ENCODE measurements around the gene XYLT2. TPM values are rescaled to one million over a fixed set of nuclear protein-coding genes. Genes with fewer than 3 reads are reported as not detected.

The XYLT2 gene
- total and polyA plus RNA-seq, 2 experiments from 2014 or later: 14.2 to 44.9 TPM

DNA sequence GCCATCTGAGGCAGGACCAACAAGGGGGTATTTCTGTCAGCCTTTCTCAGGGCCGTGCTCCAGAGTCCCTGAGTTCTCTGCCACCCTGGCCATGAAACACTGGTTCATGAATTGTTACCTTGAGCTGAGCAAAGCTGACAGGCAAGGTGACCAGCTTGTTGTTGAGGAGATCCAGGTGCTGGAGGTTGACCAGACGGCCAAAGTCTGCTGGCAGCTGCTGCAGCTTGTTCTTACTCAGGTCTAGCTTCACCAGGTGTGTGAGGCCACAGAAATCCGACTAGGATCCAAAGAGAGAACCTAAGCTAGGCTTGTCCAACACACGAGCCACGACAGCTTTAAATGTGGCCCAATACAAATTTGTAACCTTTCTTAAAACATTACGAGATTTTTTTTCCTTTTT lies 46.7 kb downstream of the XYLT2 start (continued):
- TF ChIP-seq, protein P1, sequence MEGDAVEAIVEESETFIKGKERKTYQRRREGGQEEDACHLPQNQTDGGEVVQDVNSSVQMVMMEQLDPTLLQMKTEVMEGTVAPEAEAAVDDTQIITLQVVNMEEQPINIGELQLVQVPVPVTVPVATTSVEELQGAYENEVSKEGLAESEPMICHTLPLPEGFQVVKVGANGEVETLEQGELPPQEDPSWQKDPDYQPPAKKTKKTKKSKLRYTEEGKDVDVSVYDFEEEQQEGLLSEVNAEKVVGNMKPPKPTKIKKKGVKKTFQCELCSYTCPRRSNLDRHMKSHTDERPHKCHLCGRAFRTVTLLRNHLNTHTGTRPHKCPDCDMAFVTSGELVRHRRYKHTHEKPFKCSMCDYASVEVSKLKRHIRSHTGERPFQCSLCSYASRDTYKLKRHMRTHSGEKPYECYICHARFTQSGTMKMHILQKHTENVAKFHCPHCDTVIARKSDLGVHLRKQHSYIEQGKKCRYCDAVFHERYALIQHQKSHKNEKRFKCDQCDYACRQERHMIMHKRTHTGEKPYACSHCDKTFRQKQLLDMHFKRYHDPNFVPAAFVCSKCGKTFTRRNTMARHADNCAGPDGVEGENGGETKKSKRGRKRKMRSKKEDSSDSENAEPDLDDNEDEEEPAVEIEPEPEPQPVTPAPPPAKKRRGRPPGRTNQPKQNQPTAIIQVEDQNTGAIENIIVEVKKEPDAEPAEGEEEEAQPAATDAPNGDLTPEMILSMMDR (conservative IDR thresholded peaks at IDR 0.05; ENCODE audit: low read depth in 2 of 2): no peak
- TF ChIP-seq ETS1 (IDR thresholded peaks at IDR 0.05) (no peak), CREB1 (CRISPR knock-in tag; IDR thresholded peaks at IDR 0.05; ENCODE audit: low read depth) (no peak)

DNA sequence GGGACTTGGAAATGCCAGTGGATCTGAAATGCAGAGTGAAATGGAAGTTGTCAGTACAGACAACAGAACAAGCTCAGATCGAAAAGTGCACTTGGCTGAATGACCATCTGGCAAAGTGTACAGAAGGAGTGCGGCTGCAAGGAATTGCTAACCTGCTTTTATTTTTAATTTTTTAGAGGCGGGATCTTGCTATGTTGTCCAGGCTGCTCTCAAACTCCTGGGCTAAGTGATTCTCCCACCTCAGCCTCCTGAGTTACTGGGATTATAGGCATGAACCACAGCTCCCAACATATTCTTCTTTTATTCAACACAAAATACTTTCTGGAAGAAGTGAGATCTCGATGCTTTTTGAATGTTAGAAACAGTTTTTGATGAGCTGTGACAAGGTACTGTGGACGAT lies 47.8 kb downstream of the XYLT2 start:
- Histone ChIP-seq H3K4me1 (ENCODE audit: insufficient read depth) (peaks cover 4% of the 10 kb centered on the region; the same call in 1 of the 2 replicates), H4K20me1 (replicated peaks; ENCODE audit: insufficient read depth) (peaks cover 30% of the 10 kb centered on the region), H3K9me2 (ENCODE audit: insufficient read depth) (no peaks in the 10 kb centered on the region), H3K4me2 (no peak overlapping the region), H3K79me2 (replicated peaks; ENCODE audit: insufficient read depth) (peaks cover 25% of the 10 kb centered on the region), H3F3A (replicated peaks; ENCODE audit: low read depth) (no peaks in the 10 kb centered on the region), H3K27ac (ENCODE audit: low read depth) (no peak overlapping the region), H3K27me3 (ENCODE audit: insufficient read depth) (no peaks in the 10 kb centered on the region), H3K4me3 (no peak overlapping the region), H2AFZ (no peak overlapping the region), H3K36me3 (ENCODE audit: insufficient read depth) (peaks cover 42% of the 10 kb centered on the region)
- H3K4me1 Mint-ChIP-seq: peaks cover 10% of the 10 kb centered on the region
- no peak overlapping the region for H3K27ac Mint-ChIP-seq
- DNase-seq (ENCODE audit: low spot score) (no peak), ATAC-seq (no peak)
- H3K27me3 Mint-ChIP-seq (ENCODE audit: insufficient read depth, low read depth, poor library complexity): no peaks in the 10 kb centered on the region
- H3K9me3 Mint-ChIP-seq: no peaks in the 10 kb centered on the region
- H3K4me3 Mint-ChIP-seq: no peak overlapping the region; the same call in 2 of the 3 replicates
- H3K36me3 Mint-ChIP-seq (ENCODE audit: low read depth): peaks cover 61% of the 10 kb centered on the region
- TF ChIP-seq EZH2phosphoT487 (IDR thresholded peaks at IDR 0.05; ENCODE audit: unreplicated experiment) (no peak), ZNF462 (CRISPR knock-in tag; IDR thresholded peaks at IDR 0.05) (no peak), POLR2AphosphoS5 (IDR thresholded peaks at IDR 0.05; ENCODE audit: low read depth) (no peak), EZH2 (IDR thresholded peaks at IDR 0.05; ENCODE audit: low read depth, unreplicated experiment) (no peak), ZNF331 (CRISPR knock-in tag; IDR thresholded peaks at IDR 0.05; ENCODE audit: low read depth) (no peak), JUNB (IDR thresholded peaks at IDR 0.05; ENCODE audit: unreplicated experiment) (no peak)
- TF ChIP-seq, protein P1 (conservative IDR thresholded peaks at IDR 0.05; ENCODE audit: low read depth in 2 of 2): no peak
- TF ChIP-seq, protein P2, sequence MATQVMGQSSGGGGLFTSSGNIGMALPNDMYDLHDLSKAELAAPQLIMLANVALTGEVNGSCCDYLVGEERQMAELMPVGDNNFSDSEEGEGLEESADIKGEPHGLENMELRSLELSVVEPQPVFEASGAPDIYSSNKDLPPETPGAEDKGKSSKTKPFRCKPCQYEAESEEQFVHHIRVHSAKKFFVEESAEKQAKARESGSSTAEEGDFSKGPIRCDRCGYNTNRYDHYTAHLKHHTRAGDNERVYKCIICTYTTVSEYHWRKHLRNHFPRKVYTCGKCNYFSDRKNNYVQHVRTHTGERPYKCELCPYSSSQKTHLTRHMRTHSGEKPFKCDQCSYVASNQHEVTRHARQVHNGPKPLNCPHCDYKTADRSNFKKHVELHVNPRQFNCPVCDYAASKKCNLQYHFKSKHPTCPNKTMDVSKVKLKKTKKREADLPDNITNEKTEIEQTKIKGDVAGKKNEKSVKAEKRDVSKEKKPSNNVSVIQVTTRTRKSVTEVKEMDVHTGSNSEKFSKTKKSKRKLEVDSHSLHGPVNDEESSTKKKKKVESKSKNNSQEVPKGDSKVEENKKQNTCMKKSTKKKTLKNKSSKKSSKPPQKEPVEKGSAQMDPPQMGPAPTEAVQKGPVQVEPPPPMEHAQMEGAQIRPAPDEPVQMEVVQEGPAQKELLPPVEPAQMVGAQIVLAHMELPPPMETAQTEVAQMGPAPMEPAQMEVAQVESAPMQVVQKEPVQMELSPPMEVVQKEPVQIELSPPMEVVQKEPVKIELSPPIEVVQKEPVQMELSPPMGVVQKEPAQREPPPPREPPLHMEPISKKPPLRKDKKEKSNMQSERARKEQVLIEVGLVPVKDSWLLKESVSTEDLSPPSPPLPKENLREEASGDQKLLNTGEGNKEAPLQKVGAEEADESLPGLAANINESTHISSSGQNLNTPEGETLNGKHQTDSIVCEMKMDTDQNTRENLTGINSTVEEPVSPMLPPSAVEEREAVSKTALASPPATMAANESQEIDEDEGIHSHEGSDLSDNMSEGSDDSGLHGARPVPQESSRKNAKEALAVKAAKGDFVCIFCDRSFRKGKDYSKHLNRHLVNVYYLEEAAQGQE (IDR thresholded peaks at IDR 0.05; ENCODE audit: unreplicated experiment): no peak
